ENCODE data around the gene FRMPD1.

- TF ChIP-seq GATA2 (IDR thresholded peaks at IDR 0.05; ENCODE audit: low read depth, low read length) (no peak), GATA3 (IDR thresholded peaks at IDR 0.05; ENCODE audit: low read depth, low read length) (no peak)
Observed at GRCh38 chr9:37730256-37730655, 79.5 kb downstream of the FRMPD1 start.

All from SH-SY5Y (cell line).